ENCODE measurements around the gene TBATA.

TBATA gene

DNA sequence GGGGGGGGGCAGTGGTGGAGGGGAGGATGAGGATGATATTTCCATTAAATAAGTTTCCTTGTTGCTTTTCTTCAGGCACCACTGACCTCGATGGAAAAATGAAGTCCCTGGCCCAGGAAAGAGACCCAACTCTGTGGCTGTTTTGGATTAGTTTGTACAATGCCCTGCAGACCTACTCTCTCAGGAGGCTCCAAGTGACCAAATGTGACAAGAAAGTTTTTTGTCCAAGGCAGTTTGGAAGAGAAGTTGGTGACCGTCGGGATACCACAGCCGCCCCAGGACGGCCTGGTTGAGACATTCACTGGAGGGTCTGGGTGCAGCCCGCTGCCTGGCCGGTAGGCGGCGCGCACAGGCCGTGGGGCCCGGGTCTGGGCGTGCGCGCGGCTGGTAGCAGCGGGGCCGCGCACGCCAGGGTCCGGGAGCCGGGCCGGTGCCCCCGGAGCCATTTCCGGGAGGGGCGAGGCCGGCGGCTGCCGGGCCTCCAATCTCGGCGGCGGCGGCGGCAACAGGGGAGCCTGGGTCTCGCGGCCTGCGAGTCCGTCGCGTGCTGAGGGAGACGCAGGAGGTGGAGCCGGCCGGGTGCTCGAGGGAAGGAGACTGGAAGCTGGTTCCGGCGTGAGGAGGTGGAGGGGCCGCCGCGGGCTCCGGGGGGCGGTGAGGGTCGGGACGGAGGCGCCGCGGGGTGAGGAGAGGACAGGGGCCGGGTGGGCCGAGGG, 30.5 kb upstream of the TBATA start, which contains the start of gene SGPL1:
SGPL1 (plus strand) TSS at position 445 of the 716 bp plus-strand sequence. CDS start 906 bp downstream, outside the sequence.
- peak within 1 kb of the TSS; percentile 82 for H3K27ac Mint-ChIP-seq
- peaks cover 45% of the 10 kb centered on the region for H3K4me1 Mint-ChIP-seq
- H3K27me3 Mint-ChIP-seq: no peaks in the 10 kb centered on the region
- DNase-seq (peak; percentile 91), ATAC-seq (peak; percentile 88)
- peaks cover 28% of the 10 kb centered on the region for H3K36me3 Mint-ChIP-seq (ENCODE audit: low read depth)
- H3K4me3 Mint-ChIP-seq: peak within 1 kb of the TSS; percentile 93
- H3K9me3 Mint-ChIP-seq: no peaks in the 10 kb centered on the region

DNA sequence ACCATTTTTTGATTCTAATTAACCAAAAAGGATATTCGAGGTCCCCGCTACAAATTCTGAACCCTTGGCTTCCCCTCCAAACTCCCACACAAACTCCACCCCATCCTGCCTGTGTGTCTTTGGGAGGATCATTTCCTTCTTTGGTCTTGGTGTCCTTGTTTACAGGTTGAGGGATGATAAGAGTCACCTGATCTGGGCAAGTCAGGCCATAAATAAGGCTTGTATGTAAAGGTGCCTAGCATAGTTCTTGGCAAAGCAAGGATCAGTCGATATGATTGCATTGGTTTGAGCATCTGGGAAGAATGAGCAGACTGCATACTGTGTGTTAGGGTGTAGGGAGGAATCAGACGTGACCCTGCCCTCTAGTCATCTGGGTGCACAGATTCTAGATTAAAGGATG, 28.9 kb upstream of the TBATA start:
- Mint-ChIP-seq H3K4me3 (no peak overlapping the region), H3K27me3 (no peaks in the 10 kb centered on the region), H3K9me3 (no peaks in the 10 kb centered on the region), H3K4me1 (peaks cover 34% of the 10 kb centered on the region), H3K27ac (peak overlapping the region; percentile 24), H3K36me3 (ENCODE audit: low read depth) (peaks cover 21% of the 10 kb centered on the region)
- DNase-seq (no peak), ATAC-seq (no peak)

DNA sequence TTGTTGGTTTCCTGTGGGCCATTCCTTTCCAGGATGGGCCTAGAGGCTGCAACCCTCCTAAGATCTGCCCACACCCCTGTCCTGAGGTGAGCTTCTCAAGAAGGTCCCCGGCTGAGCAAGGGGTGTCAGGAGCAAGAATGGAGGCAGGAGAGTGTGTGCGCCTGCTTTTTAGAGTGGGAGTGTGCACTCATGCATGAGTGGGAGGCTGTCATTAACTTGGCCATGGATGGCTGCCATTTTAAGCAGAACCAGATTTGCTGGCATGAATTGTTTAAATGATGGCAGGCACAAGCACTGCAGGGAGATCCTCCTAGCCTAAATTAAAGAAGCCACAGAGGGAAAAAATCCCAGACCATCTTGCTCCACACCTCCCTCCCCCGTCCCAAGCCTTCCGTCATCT, 27.6 kb upstream of the TBATA start:
- ATAC-seq (no peak), DNase-seq (no peak)
- Mint-ChIP-seq H3K9me3 (no peaks in the 10 kb centered on the region), H3K27ac (no peak overlapping the region), H3K36me3 (ENCODE audit: low read depth) (peaks cover 11% of the 10 kb centered on the region), H3K4me1 (peaks cover 24% of the 10 kb centered on the region), H3K4me3 (no peak overlapping the region), H3K27me3 (no peaks in the 10 kb centered on the region)

DNA sequence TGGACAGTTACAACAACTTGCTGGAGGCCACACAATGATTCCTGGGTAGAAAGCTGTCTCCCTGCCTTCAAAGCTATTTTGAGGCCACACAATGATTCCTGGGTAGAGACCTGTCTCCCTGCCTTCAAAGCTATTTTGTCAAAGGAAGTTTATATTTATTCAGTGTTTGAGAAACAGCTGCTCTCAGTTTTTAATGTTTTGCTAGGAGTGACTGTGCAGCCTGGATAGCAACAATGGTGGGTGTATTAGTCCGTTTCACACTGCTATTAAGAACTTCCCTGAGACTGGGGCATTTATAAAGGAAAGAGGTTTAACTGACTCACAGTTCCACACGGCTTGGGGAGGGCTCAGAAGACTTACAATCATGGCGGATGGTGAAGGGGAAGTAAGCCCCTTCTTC, 26.7 kb upstream of the TBATA start:
- Mint-ChIP-seq H3K27me3 (peaks cover 3% of the 10 kb centered on the region), H3K27ac (no peak overlapping the region), H3K9me3 (no peaks in the 10 kb centered on the region), H3K36me3 (ENCODE audit: low read depth) (peaks cover 6% of the 10 kb centered on the region), H3K4me3 (no peak overlapping the region), H3K4me1 (peaks cover 19% of the 10 kb centered on the region)
- DNase-seq (no peak), ATAC-seq (no peak)

- Mint-ChIP-seq H3K27me3 (peaks cover 3% of the 10 kb centered on the region), H3K9me3 (no peaks in the 10 kb centered on the region), H3K36me3 (ENCODE audit: low read depth) (no peaks in the 10 kb centered on the region), H3K4me1 (peaks cover 14% of the 10 kb centered on the region), H3K27ac (no peak overlapping the region), H3K4me3 (no peak overlapping the region)
- DNase-seq (no peak), ATAC-seq (no peak)
These were observed 25.8 kb upstream of the TBATA start for GRCh38 chr10:70810967-70811366.

- no peak overlapping the region for H3K4me3 Mint-ChIP-seq
- H3K36me3 Mint-ChIP-seq (ENCODE audit: low read depth): no peaks in the 10 kb centered on the region
- ATAC-seq (no peak), DNase-seq (no peak)
- no peaks in the 10 kb centered on the region for H3K9me3 Mint-ChIP-seq
- peaks cover 3% of the 10 kb centered on the region for H3K27me3 Mint-ChIP-seq
- no peak overlapping the region for H3K27ac Mint-ChIP-seq
- H3K4me1 Mint-ChIP-seq: peaks cover 6% of the 10 kb centered on the region
These were observed 24.5 kb upstream of the TBATA start for GRCh38 chr10:70809726-70810125.

DNA sequence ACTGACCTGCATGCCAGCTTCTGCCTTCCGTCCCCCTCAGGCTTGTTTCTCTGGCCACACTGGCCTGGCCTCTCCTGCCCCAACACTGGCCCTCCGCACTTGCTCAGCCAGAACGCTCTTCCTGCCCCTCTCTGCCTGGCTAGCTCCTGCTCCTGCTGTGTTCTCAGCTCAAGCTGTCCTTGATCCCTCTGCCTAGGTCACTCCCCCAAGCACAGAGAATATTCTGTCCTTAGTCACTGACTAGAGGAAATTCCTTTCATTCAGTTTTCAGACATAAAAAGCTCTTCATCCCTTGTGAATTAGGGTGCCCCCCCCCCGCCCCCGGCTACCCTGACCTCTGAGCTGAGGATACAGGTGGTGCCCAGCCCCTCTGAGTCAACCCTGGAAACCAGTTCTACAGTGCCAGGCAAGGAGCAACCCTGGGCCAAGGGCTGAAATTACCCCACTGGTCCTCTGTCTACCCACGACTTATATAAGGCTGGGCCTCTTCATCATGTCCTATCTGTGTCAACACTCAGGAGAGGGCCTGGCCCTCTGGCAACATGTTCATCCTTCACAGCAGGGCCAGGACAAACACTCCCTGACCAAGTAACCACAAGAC, 23.9 kb upstream of the TBATA start:
- Mint-ChIP-seq H3K27ac (no peak overlapping the region), H3K27me3 (peaks cover 3% of the 10 kb centered on the region), H3K4me3 (no peak overlapping the region), H3K4me1 (peaks cover under 1% of the 10 kb centered on the region), H3K9me3 (no peaks in the 10 kb centered on the region), H3K36me3 (ENCODE audit: low read depth) (no peaks in the 10 kb centered on the region)
- ATAC-seq (no peak), DNase-seq (no peak)

GRCh38 chr10:70807556-70807955, 22.4 kb upstream of the TBATA start:
- ATAC-seq (no peak), DNase-seq (no peak)
- no peaks in the 10 kb centered on the region for H3K4me1 Mint-ChIP-seq
- no peak overlapping the region for H3K4me3 Mint-ChIP-seq
- no peaks in the 10 kb centered on the region for H3K36me3 Mint-ChIP-seq (ENCODE audit: low read depth)
- H3K27me3 Mint-ChIP-seq: peaks cover 3% of the 10 kb centered on the region
- no peaks in the 10 kb centered on the region for H3K9me3 Mint-ChIP-seq
- H3K27ac Mint-ChIP-seq: no peak overlapping the region

GRCh38 chr10:70806841-70807240, 21.7 kb upstream of the TBATA start:
- Mint-ChIP-seq H3K27me3 (peaks cover 6% of the 10 kb centered on the region), H3K27ac (no peak overlapping the region)

GRCh38 chr10:70805619-70806215, 20.5 kb upstream of the TBATA start:
- no peak for DNase-seq
- Mint-ChIP-seq H3K4me3 (no peak overlapping the region), H3K4me1 (no peaks in the 10 kb centered on the region), H3K9me3 (no peaks in the 10 kb centered on the region), H3K27ac (no peak overlapping the region), H3K36me3 (ENCODE audit: low read depth) (no peaks in the 10 kb centered on the region), H3K27me3 (peaks cover 6% of the 10 kb centered on the region)
- ATAC-seq: no peak

More at GRCh38 chr10:70806841-70807240, 21.7 kb upstream of the TBATA start:
- Mint-ChIP-seq H3K4me1 (no peaks in the 10 kb centered on the region), H3K9me3 (no peaks in the 10 kb centered on the region), H3K4me3 (no peak overlapping the region), H3K36me3 (ENCODE audit: low read depth) (no peaks in the 10 kb centered on the region)
- DNase-seq (no peak), ATAC-seq (no peak)

GRCh38 chr10:70804421-70804808, 19.2 kb upstream of the TBATA start:
- Mint-ChIP-seq H3K36me3 (ENCODE audit: low read depth) (no peaks in the 10 kb centered on the region), H3K27ac (no peak overlapping the region), H3K4me1 (no peaks in the 10 kb centered on the region), H3K4me3 (no peak overlapping the region), H3K9me3 (no peaks in the 10 kb centered on the region), H3K27me3 (peaks cover 10% of the 10 kb centered on the region)
- DNase-seq (no peak), ATAC-seq (no peak)

DNA sequence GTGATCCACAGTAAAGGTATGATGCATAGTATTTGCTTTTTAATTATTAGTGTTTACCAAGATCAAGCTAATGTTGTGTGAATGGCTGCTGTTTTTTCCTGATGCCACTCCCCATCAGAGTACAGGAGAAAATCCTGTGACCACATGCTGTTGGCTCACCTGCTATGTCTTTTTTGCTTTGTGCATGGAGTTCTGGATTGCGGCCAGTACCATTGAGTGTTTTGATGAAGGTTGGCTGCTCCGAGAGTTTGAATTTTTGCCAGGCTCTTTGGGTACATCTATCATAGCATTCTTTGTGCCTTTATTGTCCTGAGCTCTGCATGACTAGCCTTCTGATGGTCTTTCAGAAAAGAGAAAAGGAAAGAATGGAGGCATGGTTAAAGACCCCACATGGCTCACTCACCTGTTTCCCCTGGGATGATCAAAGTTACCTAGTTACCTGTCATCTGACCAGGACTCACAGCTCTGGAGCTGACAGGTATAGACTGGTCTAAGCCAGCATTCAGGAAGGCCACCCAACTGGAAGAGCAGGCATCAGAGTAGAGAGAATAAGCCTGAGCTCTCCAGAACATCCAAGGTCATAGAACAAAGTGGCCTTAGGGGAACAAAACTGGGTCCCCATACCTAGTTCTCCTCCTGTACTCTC, 18.7 kb upstream of the TBATA start:
- Mint-ChIP-seq H3K4me1 (no peaks in the 10 kb centered on the region), H3K4me3 (no peak overlapping the region), H3K27me3 (peaks cover 12% of the 10 kb centered on the region), H3K27ac (no peak overlapping the region), H3K9me3 (no peaks in the 10 kb centered on the region), H3K36me3 (ENCODE audit: low read depth) (no peaks in the 10 kb centered on the region)
- ATAC-seq (no peak), DNase-seq (no peak)

GRCh38 chr10:70801854-70802253, 16.7 kb upstream of the TBATA start:
- H3K9me3 Mint-ChIP-seq: peaks cover 3% of the 10 kb centered on the region
- H3K4me1 Mint-ChIP-seq: no peaks in the 10 kb centered on the region
- ATAC-seq (no peak), DNase-seq (no peak)
- H3K27me3 Mint-ChIP-seq: peaks cover 16% of the 10 kb centered on the region
- H3K27ac Mint-ChIP-seq: no peak overlapping the region
- H3K4me3 Mint-ChIP-seq: no peak overlapping the region
- H3K36me3 Mint-ChIP-seq (ENCODE audit: low read depth): no peaks in the 10 kb centered on the region

DNA sequence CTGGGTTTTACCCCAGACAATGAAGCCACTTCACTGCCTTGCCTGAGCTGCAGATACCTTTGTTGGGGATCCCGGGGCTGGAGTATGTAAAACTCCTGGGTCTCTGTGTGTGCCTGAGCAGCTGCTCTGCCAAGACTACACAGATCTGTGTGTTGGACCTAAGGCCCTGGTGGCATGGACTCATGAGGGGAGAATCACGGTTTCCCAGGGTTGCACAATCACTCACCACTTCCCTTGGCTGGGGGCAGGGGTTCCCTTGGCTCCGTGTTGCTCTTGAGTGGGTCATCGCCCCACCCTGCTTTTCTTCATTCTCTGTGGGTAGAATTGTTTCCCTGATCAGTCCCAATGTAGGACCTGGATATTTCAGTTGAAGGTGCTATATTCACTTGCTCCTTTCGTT, 13.9 kb upstream of the TBATA start:
- Mint-ChIP-seq H3K4me1 (no peaks in the 10 kb centered on the region), H3K27me3 (peaks cover 19% of the 10 kb centered on the region), H3K27ac (no peak overlapping the region), H3K36me3 (ENCODE audit: low read depth) (no peaks in the 10 kb centered on the region), H3K4me3 (no peak overlapping the region), H3K9me3 (peaks cover 7% of the 10 kb centered on the region)
- DNase-seq: no peak
- ATAC-seq: no peak

DNA sequence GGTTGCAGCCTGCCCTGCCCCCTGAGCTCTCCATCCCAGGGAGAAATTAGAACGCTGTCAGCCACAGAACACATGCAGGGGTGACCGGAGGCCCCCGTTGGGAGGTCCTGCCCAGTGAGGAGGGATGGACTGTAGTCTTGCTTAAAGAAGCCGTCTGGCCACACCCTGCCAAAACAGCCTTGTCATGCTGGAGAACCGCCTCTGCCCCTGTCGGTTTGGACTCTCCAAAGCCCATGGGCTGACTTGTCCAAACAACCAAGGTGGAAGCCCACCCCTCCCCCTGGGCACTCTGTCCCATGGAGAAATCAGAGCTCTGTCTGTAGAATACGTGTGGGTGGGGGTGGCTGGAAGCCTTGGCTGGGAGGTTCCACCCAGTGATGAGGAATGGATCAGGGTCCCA, 12.7 kb upstream of the TBATA start:
- ATAC-seq (no peak), DNase-seq (no peak)
- H3K4me1 Mint-ChIP-seq: no peaks in the 10 kb centered on the region
- peaks cover 7% of the 10 kb centered on the region for H3K9me3 Mint-ChIP-seq
- H3K27me3 Mint-ChIP-seq: peaks cover 19% of the 10 kb centered on the region
- H3K36me3 Mint-ChIP-seq (ENCODE audit: low read depth): no peaks in the 10 kb centered on the region
- H3K4me3 Mint-ChIP-seq: no peak overlapping the region
- H3K27ac Mint-ChIP-seq: no peak overlapping the region
